Urinary bladder (tissue), 4 donors: ENCODE data around the gene DNAJB12. TPM values are rescaled to one million over a fixed set of nuclear protein-coding genes. Genes with fewer than 3 reads are reported as not detected.
"Not testable (repeated sequence)": the region's sequence is repeated elsewhere in the genome, so short reads cannot be mapped to it uniquely, and the experiment has no call there.

Experiments
- DNase-seq: peaks from one replicate; pipeline ENCODE4 v3.0.0-alpha.2; 2015; ENCODE audit errors: extremely low spot score
- H3K27ac ChIP-seq: one replicate; pipeline ENCODE4 v1.5.1; 2013; ENCODE audit warnings: low read depth, mild to moderate bottlenecking, moderate library complexity
- H3K36me3 ChIP-seq: one replicate; pipeline ENCODE4 v1.6.1; 2013; ENCODE audit warnings: mild to moderate bottlenecking, moderate library complexity; ENCODE audit not compliant: insufficient read depth
- H3K4me1 ChIP-seq: one replicate; pipeline ENCODE4 v1.6.1; 2013; ENCODE audit warnings: mild to moderate bottlenecking, moderate library complexity; ENCODE audit not compliant: insufficient read depth
- H3K4me3 ChIP-seq: one replicate; pipeline ENCODE4 v1.5.1; 2013; ENCODE audit warnings: low read depth, low read length
- WGBS: extraction: QIAGEN DNeasy Blood & Tissue Kit; methylation state at CpG from one replicate; pipeline ENCODE4 v1.1.7; 2013; 5-methylcytosine and 5-hydroxymethylcytosine counted together
- polyA plus RNA-seq: library from polyadenylated mRNA; stranded (reverse); fragments of 200-250 nt; gene quantifications from one replicate; pipeline ENCODE4 v1.2.3, GENCODE V29; 2013
- total RNA-seq: library from RNA; depleted of rRNA; stranded (reverse); fragments of >200 nt; gene quantifications from one replicate; pipeline ENCODE4 v1.2.3, GENCODE V29; 2014
- donor health status: healthy with polysubstance abuse.
- donor health status: healthy.

Gene DNAJB12
- total and polyA plus RNA-seq, 2 donors: 21.9 to 26.7 TPM

GRCh38 chr10:72370201-72370722 is 15.5 kb upstream of the DNAJB12 start:
- peaks cover 2% of the 10 kb centered on the region for H3K36me3 ChIP-seq
- no peak for DNase-seq
- H3K27ac ChIP-seq: no peak overlapping the region
- H3K4me3 ChIP-seq: no peak overlapping the region
- no peaks in the 10 kb centered on the region for H3K4me1 ChIP-seq

GRCh38 chr10:72367301-72367960 is 12.7 kb upstream of the DNAJB12 start:
- Histone ChIP-seq H3K36me3 (peaks cover 2% of the 10 kb centered on the region), H3K4me1 (no peaks in the 10 kb centered on the region), H3K4me3 (no peak overlapping the region), H3K27ac (no peak overlapping the region)
- DNase-seq: no peak
- WGBS: 81% methylated on average over 4 of the region's 4 CpGs

- 85% methylated on average over 7 of the region's 7 CpGs for WGBS
- Histone ChIP-seq H3K36me3 (peaks cover 2% of the 10 kb centered on the region), H3K4me3 (no peak overlapping the region), H3K4me1 (no peaks in the 10 kb centered on the region), H3K27ac (no peak overlapping the region)
- DNase-seq: no peak
Measured at GRCh38 chr10:72365106-72365895, 10.6 kb upstream of the DNAJB12 start.

GRCh38 chr10:72364239-72364777 is 9.6 kb upstream of the DNAJB12 start:
- 5% methylated on average over 12 of the region's 12 CpGs for WGBS
- peaks cover 2% of the 10 kb centered on the region for H3K36me3 ChIP-seq
- no peak overlapping the region for H3K27ac ChIP-seq
- DNase-seq: peak; percentile 83
- no peaks in the 10 kb centered on the region for H3K4me1 ChIP-seq
- no peak overlapping the region for H3K4me3 ChIP-seq

GRCh38 chr10:72356987-72357386 is 2.3 kb upstream of the DNAJB12 start:
- H3K4me3 ChIP-seq: no peak overlapping the region
- no peaks in the 10 kb centered on the region for H3K36me3 ChIP-seq
- H3K27ac ChIP-seq: no peak overlapping the region
- DNase-seq: no peak
- WGBS: 62% methylated on average over 4 of the region's 4 CpGs
- H3K4me1 ChIP-seq: no peaks in the 10 kb centered on the region

- Histone ChIP-seq H3K27ac (no peak overlapping the region), H3K4me3 (no peak overlapping the region), H3K36me3 (no peaks in the 10 kb centered on the region), H3K4me1 (no peaks in the 10 kb centered on the region)
- WGBS: 94% methylated on average over 6 of the region's 6 CpGs
- no peak for DNase-seq
Measured at GRCh38 chr10:72356115-72356514, 1.4 kb upstream of the DNAJB12 start.

GRCh38 chr10:72355214-72355555 is 466 bp upstream of the DNAJB12 start:
- peak overlapping the region; percentile 66 for H3K4me3 ChIP-seq
- peak overlapping the region; percentile 92 for H3K27ac ChIP-seq
- 27% methylated on average over 7 of the region's 7 CpGs for WGBS
- no peaks in the 10 kb centered on the region for H3K36me3 ChIP-seq
- H3K4me1 ChIP-seq: no peaks in the 10 kb centered on the region
- no peak for DNase-seq

- Histone ChIP-seq H3K4me1 (no peaks in the 10 kb centered on the region), H3K4me3 (peak overlapping the region; percentile 66), H3K27ac (peak overlapping the region; percentile 92), H3K36me3 (peaks cover 2% of the 10 kb centered on the region)
- WGBS: under 1% methylated on average over 23 of the region's 23 CpGs
- no peak for DNase-seq
Measured at GRCh38 chr10:72353965-72354355, 759 bp downstream of the DNAJB12 start.

- 45% methylated on average over 18 of the region's 18 CpGs for WGBS
- peak overlapping the region; percentile 66 for H3K4me3 ChIP-seq
- H3K36me3 ChIP-seq: peaks cover 5% of the 10 kb centered on the region
- no peak for DNase-seq
- H3K27ac ChIP-seq: no peak overlapping the region
- no peaks in the 10 kb centered on the region for H3K4me1 ChIP-seq
Measured at GRCh38 chr10:72353028-72353964, 1.4 kb downstream of the DNAJB12 start.

- Histone ChIP-seq H3K27ac (no peak overlapping the region), H3K4me3 (no peak overlapping the region)
- 95% methylated on average over 6 of the region's 6 CpGs for WGBS
Measured at GRCh38 chr10:72351479-72351878, 3.2 kb downstream of the DNAJB12 start.

GRCh38 chr10:72349438-72349837 is 5.3 kb downstream of the DNAJB12 start:
- no peaks in the 10 kb centered on the region for H3K4me1 ChIP-seq
- DNase-seq: no peak
- H3K27ac ChIP-seq: no peak overlapping the region
- H3K36me3 ChIP-seq: peaks cover 5% of the 10 kb centered on the region
- 93% methylated on average over 2 of the region's 2 CpGs for WGBS
- no peak overlapping the region for H3K4me3 ChIP-seq

More at GRCh38 chr10:72351479-72351878, 3.2 kb downstream of the DNAJB12 start:
- peaks cover 5% of the 10 kb centered on the region for H3K36me3 ChIP-seq
- H3K4me1 ChIP-seq: no peaks in the 10 kb centered on the region
- DNase-seq: no peak

GRCh38 chr10:72348282-72348681 is 6.4 kb downstream of the DNAJB12 start:
- Histone ChIP-seq H3K27ac (no peak overlapping the region), H3K4me1 (no peaks in the 10 kb centered on the region), H3K4me3 (no peak overlapping the region), H3K36me3 (peaks cover 5% of the 10 kb centered on the region)
- no peak for DNase-seq
- 89% methylated on average over 7 of the region's 7 CpGs for WGBS

GRCh38 chr10:72346117-72346516 is 8.6 kb downstream of the DNAJB12 start:
- H3K4me1 ChIP-seq, H3K36me3 ChIP-seq, DNase-seq, H3K27ac ChIP-seq, H3K4me3 ChIP-seq: not testable (repeated sequence)
- WGBS: 96% methylated on average over 7 of the region's 7 CpGs
